CD4-positive, alpha-beta T cell treated with Interleukin-17A for 4 hours (primary cell): Measurements from ENCODE around the gene SNX17.
"Not testable (repeated sequence)": the region's sequence is repeated elsewhere in the genome, so short reads cannot be mapped to it uniquely, and the experiment has no call there.

Experiments used
- DNase-seq: peaks from one replicate; pipeline ENCODE4 v3.0.0-alpha.2; 2020; ENCODE audit warnings: mixed read lengths

Gene SNX17, protein sequence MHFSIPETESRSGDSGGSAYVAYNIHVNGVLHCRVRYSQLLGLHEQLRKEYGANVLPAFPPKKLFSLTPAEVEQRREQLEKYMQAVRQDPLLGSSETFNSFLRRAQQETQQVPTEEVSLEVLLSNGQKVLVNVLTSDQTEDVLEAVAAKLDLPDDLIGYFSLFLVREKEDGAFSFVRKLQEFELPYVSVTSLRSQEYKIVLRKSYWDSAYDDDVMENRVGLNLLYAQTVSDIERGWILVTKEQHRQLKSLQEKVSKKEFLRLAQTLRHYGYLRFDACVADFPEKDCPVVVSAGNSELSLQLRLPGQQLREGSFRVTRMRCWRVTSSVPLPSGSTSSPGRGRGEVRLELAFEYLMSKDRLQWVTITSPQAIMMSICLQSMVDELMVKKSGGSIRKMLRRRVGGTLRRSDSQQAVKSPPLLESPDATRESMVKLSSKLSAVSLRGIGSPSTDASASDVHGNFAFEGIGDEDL

GRCh38 chr2:27370026-27370815, at the start of gene SNX17, which contains the start of gene EIF2B4:
SNX17 (plus strand) TSS chr2:27370616; CDS start chr2:27370744, 128 bp downstream.
EIF2B4 (minus strand) TSS chr2:27370338; CDS start chr2:27370314, 24 bp downstream.
- peak; percentile 99 for DNase-seq

DNA sequence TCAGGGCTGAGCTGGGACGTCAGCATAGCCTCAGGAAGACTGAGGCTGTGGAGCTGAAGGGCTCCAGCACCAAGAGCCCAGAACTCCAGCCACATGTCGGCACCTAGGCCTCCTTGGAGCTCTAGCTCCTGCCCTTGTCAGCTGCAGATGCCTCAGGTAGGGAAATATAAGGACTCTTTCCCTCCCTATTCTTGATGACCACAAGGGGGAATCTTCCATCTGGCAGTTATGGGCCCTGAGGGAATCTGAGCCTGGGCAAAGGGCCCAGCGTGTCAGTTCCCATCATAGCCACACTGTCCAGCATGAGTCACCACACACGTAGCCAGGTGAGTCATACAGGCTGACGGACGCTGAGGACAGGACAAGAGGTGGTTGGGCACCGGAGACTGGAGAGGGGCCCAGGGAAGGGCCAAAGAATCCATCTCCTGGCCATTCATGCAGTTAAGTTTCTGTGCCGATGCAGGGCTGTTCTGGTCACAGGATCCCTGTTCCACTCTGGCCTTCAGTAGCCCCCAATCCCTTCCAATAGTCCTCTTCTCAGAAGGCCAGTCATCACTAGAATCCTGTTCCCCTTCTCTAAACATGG, 49.4 kb upstream of the SNX17 start:
- DNase-seq = no peak

- no peak for DNase-seq
Measured at GRCh38 chr2:27322301-27322765, 48.1 kb upstream of the SNX17 start.

DNA sequence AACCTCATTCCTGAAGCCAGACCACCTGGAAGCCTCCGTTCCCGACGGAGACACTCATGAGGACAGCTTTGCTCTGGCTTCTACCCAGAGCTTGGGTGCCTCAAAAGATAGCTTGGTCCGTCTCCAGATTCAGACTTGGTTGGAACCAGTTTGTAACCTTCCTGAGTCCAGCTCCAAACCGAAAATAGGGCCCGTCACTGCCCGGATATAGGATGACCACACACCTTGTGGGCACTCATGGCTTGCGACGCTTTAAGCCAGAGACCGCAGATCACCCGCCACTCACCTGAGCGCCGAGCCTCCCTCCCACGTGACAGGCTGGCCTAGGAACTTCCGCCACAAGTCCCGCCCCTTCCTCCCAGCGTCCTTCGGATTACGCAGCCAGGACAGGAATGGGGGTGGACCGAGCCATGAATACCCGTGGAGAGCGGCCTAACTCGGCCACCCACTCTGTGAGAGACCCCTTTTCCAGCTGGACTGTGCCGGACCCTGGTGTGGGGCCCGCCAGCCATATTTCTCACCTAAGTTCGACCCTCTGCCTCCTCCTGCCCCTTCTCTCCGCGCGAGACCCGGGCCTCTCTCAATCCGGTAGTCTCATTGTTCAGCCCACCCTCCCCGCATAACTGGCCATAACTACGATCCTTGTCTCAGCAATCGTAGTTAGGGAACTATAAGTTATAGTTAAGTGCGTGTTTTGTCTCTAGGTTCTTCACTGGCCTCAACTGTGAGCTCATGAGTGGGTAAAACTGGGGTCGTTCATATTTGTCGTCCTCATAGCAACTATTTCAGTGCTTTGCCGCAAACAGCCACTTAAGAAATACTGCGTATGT, 47.4 kb upstream of the SNX17 start, which contains the start of gene MPV17:
MPV17 (minus strand) TSS at position 332 of the 830 bp plus-strand sequence. CDS start 580 bp downstream, outside the sequence.
- peak; percentile 91 for DNase-seq

DNA sequence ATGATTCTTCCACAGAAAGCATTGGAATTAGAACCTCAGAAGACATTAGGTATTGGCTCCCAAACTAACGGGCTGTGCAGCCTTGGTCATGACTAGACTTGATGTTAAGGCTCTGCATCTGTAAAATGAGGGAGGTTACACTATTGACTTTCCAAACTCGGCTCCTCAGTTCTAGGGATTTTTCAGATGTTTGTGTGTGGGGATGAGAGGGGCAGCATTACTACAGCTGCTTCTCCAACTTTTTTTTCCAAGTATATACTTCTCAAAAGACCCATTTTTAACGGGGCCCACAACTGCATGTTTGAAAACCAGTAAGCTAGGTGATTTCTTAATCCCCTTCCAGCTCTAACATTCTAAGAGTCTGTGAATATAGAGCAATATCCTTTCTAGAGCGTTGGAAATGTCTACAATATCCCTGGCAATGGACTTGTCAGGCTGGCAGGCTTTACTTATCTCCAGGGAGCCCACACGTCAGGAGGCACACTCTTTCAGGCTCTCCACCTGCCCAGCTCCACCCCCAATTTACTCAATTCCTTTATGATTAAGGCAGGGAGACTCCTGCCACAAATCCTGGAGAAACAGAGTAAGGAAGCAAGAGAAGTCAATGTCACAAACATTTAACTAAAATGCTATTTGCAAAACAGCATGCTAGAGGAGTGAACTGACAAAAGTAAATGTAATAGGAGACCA, 46.7 kb upstream of the SNX17 start:
- DNase-seq = no peak

DNA sequence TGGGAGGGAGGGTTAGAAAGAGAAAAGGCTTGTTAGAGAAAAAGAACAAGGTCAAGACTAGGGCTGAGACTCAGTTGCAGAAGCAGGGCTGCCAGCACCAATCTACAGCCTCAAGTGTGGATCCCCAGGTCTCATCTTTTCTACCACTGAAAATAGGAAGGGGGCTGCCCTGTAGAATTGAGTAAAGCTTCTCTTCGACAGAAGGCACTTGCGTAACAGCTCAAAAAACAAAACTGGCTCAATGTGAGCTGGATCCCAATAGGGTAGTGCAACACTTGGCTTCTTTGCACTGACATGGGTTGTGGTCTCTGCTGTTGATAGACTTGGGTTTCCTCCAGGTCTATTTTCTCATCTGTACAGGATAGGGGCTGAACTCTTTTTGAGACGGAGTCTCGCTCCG, 45.7 kb upstream of the SNX17 start:
- DNase-seq = no peak

DNA sequence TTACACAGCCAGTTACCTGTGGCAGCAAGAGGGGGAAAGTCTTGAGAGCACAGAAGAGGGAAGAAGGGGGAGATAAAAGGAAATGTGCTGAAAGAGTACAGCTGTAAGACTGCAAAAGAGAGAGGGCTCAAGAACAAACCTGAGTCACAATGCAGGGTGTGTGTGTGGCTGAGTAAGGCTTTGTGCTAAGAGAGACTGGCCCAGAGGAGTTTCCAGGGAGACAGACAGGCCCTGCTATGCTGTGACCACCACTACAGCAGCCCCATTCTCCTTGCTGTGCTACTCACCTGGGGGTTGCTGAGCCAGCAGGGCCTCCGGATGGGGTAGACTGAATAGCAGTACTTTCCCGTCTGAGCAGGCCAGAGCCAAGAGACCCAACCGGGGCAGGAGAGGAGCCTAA, 35.1 kb upstream of the SNX17 start:
- no peak for DNase-seq

- DNase-seq = no peak
Measured at GRCh38 chr2:27336173-27336572, 34.2 kb upstream of the SNX17 start.

- no peak for DNase-seq
Measured at GRCh38 chr2:27347641-27348040, 22.8 kb upstream of the SNX17 start.

DNA sequence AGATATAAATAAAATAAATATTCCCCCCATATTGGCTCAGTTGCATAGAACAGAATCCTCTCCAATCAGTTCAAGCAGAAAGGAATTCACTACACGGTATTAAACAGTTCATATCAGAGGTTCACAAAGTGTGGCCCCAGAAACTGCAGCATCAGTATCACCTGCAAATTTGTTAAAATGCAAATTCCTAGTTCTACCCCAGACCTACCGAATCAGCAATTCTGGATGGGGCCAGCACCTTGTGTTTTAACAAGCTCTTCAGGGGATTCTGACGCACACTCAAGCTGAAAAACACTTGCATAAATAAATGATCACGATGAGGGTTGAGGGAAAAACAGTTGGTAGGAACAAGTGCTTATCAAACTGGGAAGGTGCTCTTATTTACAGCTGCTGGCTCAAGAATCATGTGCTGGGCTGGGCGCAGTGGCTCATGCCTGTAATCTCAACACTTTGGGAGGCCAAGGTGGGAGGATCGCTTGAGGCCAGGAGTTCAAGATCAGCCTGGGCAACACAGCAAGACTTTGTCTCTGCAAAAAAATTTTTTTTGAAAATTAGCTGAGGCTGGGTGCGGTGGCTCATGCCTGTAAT, 20.2 kb upstream of the SNX17 start:
- no peak for DNase-seq

- no peak for DNase-seq
Measured at GRCh38 chr2:27351802-27352598, 18.4 kb upstream of the SNX17 start.

DNA sequence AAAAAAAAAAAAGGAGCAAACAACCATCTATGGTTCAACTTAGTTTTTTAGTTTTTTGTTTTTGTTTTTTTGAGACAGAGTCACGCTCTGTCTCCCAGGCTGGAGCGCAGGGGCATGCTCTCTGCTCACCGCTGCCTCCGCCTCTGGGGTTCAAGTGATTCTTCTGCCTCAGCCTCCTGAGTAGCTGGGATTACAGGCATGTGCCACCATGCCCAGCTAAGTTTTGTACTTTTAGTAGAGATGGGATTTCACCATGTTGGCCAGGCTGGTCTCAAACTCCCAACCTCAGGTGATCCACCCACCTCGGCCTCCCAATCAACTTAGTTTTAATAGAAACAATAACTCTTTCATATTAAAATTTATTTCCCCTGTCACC, 17.0 kb upstream of the SNX17 start:
- DNase-seq = not testable (repeated sequence)

DNA sequence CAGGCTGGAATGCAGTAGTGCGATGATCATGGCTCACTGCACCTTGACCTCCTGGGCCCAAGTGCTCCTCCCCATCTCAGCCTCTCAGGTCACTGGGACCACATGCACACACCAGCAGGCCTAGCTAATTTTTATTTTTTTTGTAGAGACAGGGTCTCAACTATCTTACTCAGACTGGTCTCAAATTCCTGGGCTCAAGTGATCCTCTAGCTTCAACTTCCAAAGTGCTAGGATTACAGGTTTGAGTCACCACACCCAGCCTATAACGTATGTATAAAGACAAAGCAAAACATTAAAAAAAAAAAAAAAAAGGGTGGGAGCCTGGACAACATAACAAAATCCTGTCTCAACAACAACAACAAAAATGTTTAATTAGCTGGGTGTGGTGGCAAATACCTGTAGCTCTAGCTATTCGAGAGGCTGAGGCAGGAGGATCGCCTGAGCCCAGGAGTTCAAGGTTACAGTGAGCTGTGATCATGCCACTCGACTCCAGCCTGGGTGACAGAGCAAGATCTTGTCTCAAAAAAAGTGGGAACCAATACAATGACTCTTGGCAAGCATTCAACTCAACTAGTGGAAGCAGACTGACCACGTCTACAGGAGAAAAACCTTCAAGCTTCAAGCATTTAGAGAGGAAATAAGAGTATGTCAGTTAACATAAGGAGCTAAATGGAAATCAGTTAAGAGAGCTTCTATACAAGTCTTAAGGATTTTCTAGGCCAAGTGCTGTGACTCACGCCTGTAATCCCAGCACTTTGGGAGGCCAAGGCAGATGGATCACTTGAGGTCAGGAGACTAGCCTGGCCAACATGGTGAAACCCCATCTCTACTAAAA, 16.4 kb upstream of the SNX17 start:
- no peak for DNase-seq

- no peak for DNase-seq
Measured at GRCh38 chr2:27354597-27354927, 15.9 kb upstream of the SNX17 start.

DNA sequence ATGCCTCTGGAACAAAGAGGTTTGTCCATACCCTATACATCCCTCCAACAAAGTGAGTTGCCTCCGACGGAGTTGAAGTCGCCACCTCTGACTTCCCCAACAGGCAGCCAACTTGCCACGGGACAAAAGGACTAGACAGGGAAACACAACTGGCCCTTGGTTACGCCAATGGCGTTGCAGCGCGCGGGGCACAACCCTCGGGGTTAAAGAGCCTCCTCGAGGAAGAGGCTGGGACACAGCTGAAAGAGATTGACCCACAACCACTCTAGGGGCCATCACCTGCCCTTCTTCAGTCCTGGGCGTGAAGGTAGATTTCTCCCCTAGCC, 14.4 kb upstream of the SNX17 start:
- DNase-seq = no peak

- peak; percentile 92 for DNase-seq
Measured at GRCh38 chr2:27356382-27357181, 13.8 kb upstream of the SNX17 start, which contains the start of gene GTF3C2. GTF3C2 (minus strand) TSS chr2:27356764; CDS start chr2:27343554, 13,210 bp downstream.

- DNase-seq = no peak
Measured at GRCh38 chr2:27362678-27363420, 7.6 kb upstream of the SNX17 start.

DNA sequence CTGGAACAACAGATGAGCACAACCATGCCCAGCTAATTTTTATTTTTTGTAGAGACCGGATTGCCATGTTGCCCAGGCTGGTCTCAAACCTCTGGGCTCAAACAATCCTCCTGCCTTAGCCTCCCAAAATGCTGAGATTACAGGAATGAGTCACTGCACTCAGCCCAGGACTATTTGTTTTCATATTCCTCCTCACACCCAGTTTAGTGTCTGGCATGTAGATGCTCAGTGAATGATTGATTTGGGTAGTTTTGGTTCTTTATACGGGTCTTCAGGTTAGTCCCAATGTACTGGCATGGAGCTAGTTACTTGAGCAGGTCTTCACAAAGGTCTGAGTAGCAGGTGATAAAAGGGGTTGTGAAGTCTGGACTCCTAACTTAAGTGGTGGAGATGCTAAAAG, 6.5 kb upstream of the SNX17 start:
- DNase-seq = no peak
